T47D (cell line): Measurements from ENCODE around the gene ABHD10.

Experiments
- DNase-seq, 2 experiments: peaks; one replicate each; pipeline versions ENCODE4 v3.0.0 to v3.0.0-alpha.2; 2011 to 2012; ENCODE audit warnings: low read depth in 1 of 2, low spot score in 1 of 2
- JUND ChIP-seq: IDR thresholded peaks from 2 replicates; pipeline ENCODE4 v1.6.1; 2012; ENCODE audit warnings: low read depth
- in situ Hi-C: cut with HindIII; loops from 2 replicates; pipeline ENCODE4 v1.10.0; 2016; ENCODE audit warnings: low sequenced_read_pairs, low pct_unique_long_range_greater_than_20kb

The ABHD10 gene

GRCh38 chr3:111978583-111979433 lies at the start of gene ABHD10:
Gene ABHD10 (plus strand): TSS chr3:111979026. CDS start chr3:111979062, 36 bp downstream.
- in situ Hi-C loops = no loop called here
- DNase-seq = peak; percentile 71 to 97
- TF ChIP-seq JUND = no peak

- no peak for TF ChIP-seq JUND
- in situ Hi-C loops = no loop called here
- no peak for DNase-seq
These were observed 49.3 kb upstream of the ABHD10 start for GRCh38 chr3:111929484-111929883.

GRCh38 chr3:111932946-111933345 lies 45.9 kb upstream of the ABHD10 start:
- no peak for DNase-seq
- in situ Hi-C loops = no loop called here
- TF ChIP-seq JUND = no peak

GRCh38 chr3:111936191-111936841 lies 42.5 kb upstream of the ABHD10 start:
- in situ Hi-C loops = no loop called here
- TF ChIP-seq JUND = no peak
- DNase-seq = no peak

- no peak for DNase-seq
- in situ Hi-C loops = no loop called here
- TF ChIP-seq JUND = no peak
These were observed 41.9 kb upstream of the ABHD10 start for GRCh38 chr3:111936967-111937366.

- in situ Hi-C loops = no loop called here
These were observed 41.0 kb upstream of the ABHD10 start for GRCh38 chr3:111937871-111938270.

GRCh38 chr3:111939873-111940272 lies 39.0 kb upstream of the ABHD10 start:
- no peak for DNase-seq
- in situ Hi-C loops = no loop called here
- TF ChIP-seq JUND = no peak

More at GRCh38 chr3:111937871-111938270, 41.0 kb upstream of the ABHD10 start:
- TF ChIP-seq JUND = no peak
- no peak for DNase-seq

GRCh38 chr3:111943533-111943932 lies 35.3 kb upstream of the ABHD10 start:
- DNase-seq = no peak
- TF ChIP-seq JUND = no peak
- in situ Hi-C loops = no loop called here

- TF ChIP-seq JUND = no peak
- in situ Hi-C loops = no loop called here
- no peak for DNase-seq
These were observed 34.5 kb upstream of the ABHD10 start for GRCh38 chr3:111944372-111944771.

GRCh38 chr3:111947231-111947630 lies 31.6 kb upstream of the ABHD10 start:
- in situ Hi-C loops = no loop called here
- TF ChIP-seq JUND = no peak
- DNase-seq = no peak

GRCh38 chr3:111948786-111949185 lies 30.0 kb upstream of the ABHD10 start:
- in situ Hi-C loops = no loop called here
- DNase-seq = no peak
- no peak for TF ChIP-seq JUND

GRCh38 chr3:111949712-111950111 lies 29.1 kb upstream of the ABHD10 start:
- in situ Hi-C loops = no loop called here
- no peak for DNase-seq
- TF ChIP-seq JUND = no peak

GRCh38 chr3:111951032-111951431 lies 27.8 kb upstream of the ABHD10 start:
- no peak for TF ChIP-seq JUND
- DNase-seq = no peak
- in situ Hi-C loops = no loop called here

GRCh38 chr3:111952086-111952485 lies 26.7 kb upstream of the ABHD10 start:
- no peak for DNase-seq
- no peak for TF ChIP-seq JUND
- in situ Hi-C loops = no loop called here
